Stimulated activated CD8-positive, alpha-beta memory T cell treated with anti-CD3 and anti-CD28 coated beads, Interleukin-2, amount 100 ng/mL, for 48 hours (primary cell): ENCODE measurements around the gene MCM3AP.
"Not testable (repeated sequence)": the region's sequence is repeated elsewhere in the genome, so short reads cannot be mapped to it uniquely, and the experiment has no call there.

ENCODE experiments used
- DNase-seq, 2 donors: peaks; one replicate each; pipeline ENCODE4 v3.0.0-alpha.2; 2020; ENCODE audit warnings: low read depth in 2 of 2

MCM3AP gene

GRCh38 chr21:46205166-46205565 is 80.2 kb downstream of the MCM3AP start:
- DNase-seq, result no peak

- no peak for DNase-seq
Measured at GRCh38 chr21:46203203-46203600, 82.2 kb downstream of the MCM3AP start.

GRCh38 chr21:46202592-46203202 is 82.7 kb downstream of the MCM3AP start:
- no peak for DNase-seq

GRCh38 chr21:46200877-46201803 is 84.3 kb downstream of the MCM3AP start:
- DNase-seq, result not testable (repeated sequence)

- DNase-seq, result no peak
Measured at GRCh38 chr21:46199436-46200373, 85.7 kb downstream of the MCM3AP start.

GRCh38 chr21:46196733-46197132 is 88.7 kb downstream of the MCM3AP start:
- no peak for DNase-seq

- DNase-seq, result no peak
Measured at GRCh38 chr21:46195595-46196195, 89.7 kb downstream of the MCM3AP start.

- DNase-seq, result no peak
Measured at GRCh38 chr21:46194374-46195334, 90.8 kb downstream of the MCM3AP start.

- DNase-seq, result no peak
Measured at GRCh38 chr21:46193829-46194373, 91.5 kb downstream of the MCM3AP start.

GRCh38 chr21:46191686-46192575 is 93.5 kb downstream of the MCM3AP start:
- no peak for DNase-seq

- DNase-seq, result no peak
Measured at GRCh38 chr21:46191257-46191685, 94.1 kb downstream of the MCM3AP start.

GRCh38 chr21:46190491-46191131 is 94.8 kb downstream of the MCM3AP start:
- DNase-seq, result no peak

GRCh38 chr21:46189959-46190490 is 95.4 kb downstream of the MCM3AP start:
- DNase-seq, result no peak

GRCh38 chr21:46189213-46189958 is 96.0 kb downstream of the MCM3AP start:
- no peak for DNase-seq

GRCh38 chr21:46188226-46189212 is 96.9 kb downstream of the MCM3AP start:
- no peak for DNase-seq

GRCh38 chr21:46187814-46188213 is 97.6 kb downstream of the MCM3AP start:
- no peak for DNase-seq
